OCI-LY3 (cell line): ENCODE measurements around the gene TIPARP.

Source experiments
- H2AFZ ChIP-seq: fragments of 200-600, 300-600 bp; shearing (Covaris generic); 2 replicates; pipeline ENCODE4 v1.6.0; 2014; ENCODE audit warnings: antibody characterized with exemption, low read depth, low read length
- H3K27ac ChIP-seq: fragments of 200-600, 300-600 bp; sonication (generic); 2 replicates; pipeline ENCODE4 v1.5.1; 2014; ENCODE audit warnings: mild to moderate bottlenecking, low read length, moderate library complexity, mixed read lengths
- H3K27me3 ChIP-seq: fragments of 200-600, 300-600 bp; sonication (generic); 2 replicates; pipeline ENCODE4 v1.6.1; 2014; ENCODE audit warnings: low read depth, low read length, mixed read lengths
- H3K36me3 ChIP-seq: fragments of 200-600, 300-600 bp; sonication (generic); replicated peaks from 2 replicates; pipeline ENCODE3; 2014; ENCODE audit warnings: low read depth, low read length, mixed read lengths
- H3K4me1 ChIP-seq: fragments of 300-600, 200-600 bp; sonication (generic); 2 replicates; pipeline ENCODE4 v1.6.1; 2014; ENCODE audit warnings: low read length, mixed read lengths
- H3K4me2 ChIP-seq: fragments of 200-600, 300-600 bp; sonication (generic); 2 replicates; pipeline ENCODE4 v1.6.1; 2014; ENCODE audit warnings: low read length, mixed read lengths
- H3K4me3 ChIP-seq: fragments of 300-600, 200-600 bp; sonication (generic); 2 replicates; pipeline ENCODE4 v1.5.1; 2014; ENCODE audit warnings: antibody characterized with exemption, mild to moderate bottlenecking, low read length, moderate library complexity
- H3K79me2 ChIP-seq: fragments of 300-600, 200-600 bp; shearing (Covaris generic); 2 replicates; pipeline ENCODE4 v1.6.1; 2014; ENCODE audit warnings: mild to moderate bottlenecking, low read length, mixed read lengths
- H3K9ac ChIP-seq: fragments of 300-600, 200-600 bp; shearing (Covaris generic); 2 replicates; pipeline ENCODE4 v1.6.0; 2014; ENCODE audit warnings: mild to moderate bottlenecking, low read length, moderate library complexity
- H3K9me3 ChIP-seq: fragments of 200-600, 300-600 bp; shearing (Covaris generic); 2 replicates; pipeline ENCODE4 v1.6.1; 2014; ENCODE audit warnings: low read length, mixed read lengths; ENCODE audit not compliant: insufficient read depth
- H4K20me1 ChIP-seq: fragments of 200-600, 300-600 bp; sonication (generic); 2 replicates; pipeline ENCODE4 v1.6.1; 2016; ENCODE audit warnings: low read length, mixed read lengths; ENCODE audit not compliant: insufficient read depth
- EZH2phosphoT487 ChIP-seq: fragments of 200-600 bp; shearing (Covaris generic); IDR thresholded peaks from 2 replicates; pipeline ENCODE4 v1.6.1; 2018; ENCODE audit warnings: antibody characterized with exemption, mixed run types, low read depth
- TF ChIP-seq, protein P1 (sequence below): fragments of 200-600, 300-600 bp; sonication (generic); IDR thresholded peaks from 2 replicates; pipeline ENCODE4 v1.5.1; 2014; ENCODE audit warnings: antibody characterized with exemption, low read length, low read depth

The TIPARP gene

GRCh38 chr3:156691920-156692319 lies 17.5 kb downstream of the TIPARP start:
- Histone ChIP-seq H3K36me3 (peaks cover 45% of the 10 kb centered on the region), H3K9me3 (no peaks in the 10 kb centered on the region)

DNA sequence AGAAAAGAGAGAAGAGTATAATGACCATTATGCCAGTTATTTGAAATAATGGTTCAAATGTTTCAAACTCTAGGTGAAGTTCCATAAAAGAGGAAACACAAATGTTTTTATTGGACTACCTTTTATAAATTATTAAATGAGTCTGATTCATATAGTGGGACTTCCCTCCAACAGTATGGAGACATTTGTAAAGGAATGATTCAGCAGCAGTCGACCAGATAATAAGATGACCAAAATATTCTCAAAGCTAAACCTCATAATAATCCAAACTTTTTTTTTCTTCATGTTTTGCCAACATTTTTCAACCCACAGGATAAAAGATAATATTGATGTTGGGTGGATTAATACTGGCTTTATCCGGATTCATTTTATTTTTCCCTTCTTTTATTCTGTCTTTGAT lies 18.8 kb downstream of the TIPARP start:
- H3K36me3 ChIP-seq = peaks cover 53% of the 10 kb centered on the region
- H3K9me3 ChIP-seq = no peaks in the 10 kb centered on the region
- H3K4me1 ChIP-seq = peaks cover 10% of the 10 kb centered on the region
- peaks cover 53% of the 10 kb centered on the region for H3K79me2 ChIP-seq
- no peak overlapping the region for H3K4me3 ChIP-seq
- H3K4me2 ChIP-seq = no peak overlapping the region
- no peak for TF ChIP-seq EZH2phosphoT487
- TF ChIP-seq, protein P1, sequence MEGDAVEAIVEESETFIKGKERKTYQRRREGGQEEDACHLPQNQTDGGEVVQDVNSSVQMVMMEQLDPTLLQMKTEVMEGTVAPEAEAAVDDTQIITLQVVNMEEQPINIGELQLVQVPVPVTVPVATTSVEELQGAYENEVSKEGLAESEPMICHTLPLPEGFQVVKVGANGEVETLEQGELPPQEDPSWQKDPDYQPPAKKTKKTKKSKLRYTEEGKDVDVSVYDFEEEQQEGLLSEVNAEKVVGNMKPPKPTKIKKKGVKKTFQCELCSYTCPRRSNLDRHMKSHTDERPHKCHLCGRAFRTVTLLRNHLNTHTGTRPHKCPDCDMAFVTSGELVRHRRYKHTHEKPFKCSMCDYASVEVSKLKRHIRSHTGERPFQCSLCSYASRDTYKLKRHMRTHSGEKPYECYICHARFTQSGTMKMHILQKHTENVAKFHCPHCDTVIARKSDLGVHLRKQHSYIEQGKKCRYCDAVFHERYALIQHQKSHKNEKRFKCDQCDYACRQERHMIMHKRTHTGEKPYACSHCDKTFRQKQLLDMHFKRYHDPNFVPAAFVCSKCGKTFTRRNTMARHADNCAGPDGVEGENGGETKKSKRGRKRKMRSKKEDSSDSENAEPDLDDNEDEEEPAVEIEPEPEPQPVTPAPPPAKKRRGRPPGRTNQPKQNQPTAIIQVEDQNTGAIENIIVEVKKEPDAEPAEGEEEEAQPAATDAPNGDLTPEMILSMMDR = no peak
- H2AFZ ChIP-seq = no peak overlapping the region
- no peak overlapping the region for H3K27ac ChIP-seq
- peaks cover 55% of the 10 kb centered on the region for H4K20me1 ChIP-seq
- H3K9ac ChIP-seq = no peak overlapping the region
- no peaks in the 10 kb centered on the region for H3K27me3 ChIP-seq

More at GRCh38 chr3:156691920-156692319, 17.5 kb downstream of the TIPARP start:
- Histone ChIP-seq H3K4me1 (peaks cover 12% of the 10 kb centered on the region), H3K79me2 (peaks cover 64% of the 10 kb centered on the region), H3K4me2 (no peak overlapping the region), H3K4me3 (no peak overlapping the region), H3K27me3 (no peaks in the 10 kb centered on the region), H2AFZ (no peak overlapping the region), H3K9ac (no peak overlapping the region), H4K20me1 (peaks cover 63% of the 10 kb centered on the region), H3K27ac (no peak overlapping the region)
- TF ChIP-seq EZH2phosphoT487 = no peak
- TF ChIP-seq, protein P1 = no peak

GRCh38 chr3:156694536-156694935 lies 20.1 kb downstream of the TIPARP start:
- H3K4me1 ChIP-seq = peaks cover 7% of the 10 kb centered on the region
- no peaks in the 10 kb centered on the region for H3K27me3 ChIP-seq
- H3K79me2 ChIP-seq = peaks cover 41% of the 10 kb centered on the region
- H2AFZ ChIP-seq = no peak overlapping the region
- no peak for TF ChIP-seq EZH2phosphoT487
- TF ChIP-seq, protein P1 = no peak
- H3K27ac ChIP-seq = no peak overlapping the region
- H3K9me3 ChIP-seq = no peaks in the 10 kb centered on the region
- H3K9ac ChIP-seq = no peak overlapping the region
- no peak overlapping the region for H3K4me3 ChIP-seq
- peaks cover 52% of the 10 kb centered on the region for H3K36me3 ChIP-seq
- H3K4me2 ChIP-seq = no peak overlapping the region
- H4K20me1 ChIP-seq = peaks cover 42% of the 10 kb centered on the region

DNA sequence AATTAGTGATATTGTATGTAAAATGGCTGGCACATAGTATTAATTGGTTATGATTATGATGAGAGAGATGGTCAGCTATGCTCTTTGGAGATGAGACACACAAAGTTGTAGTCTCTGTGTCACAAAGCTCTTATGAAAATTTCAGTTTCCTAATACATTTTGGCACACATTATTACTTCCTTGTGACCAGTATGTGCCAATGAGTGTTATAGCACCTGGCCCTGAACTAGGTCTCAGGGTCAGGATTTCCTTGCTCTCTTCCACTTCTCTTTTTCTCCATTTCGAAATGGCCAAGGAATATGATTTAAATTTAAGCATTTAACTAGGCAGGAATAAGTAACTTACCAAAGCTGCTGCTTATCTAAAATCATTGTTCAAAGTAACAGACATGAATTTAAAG lies 28.0 kb downstream of the TIPARP start:
- H3K27me3 ChIP-seq = no peaks in the 10 kb centered on the region
- no peak overlapping the region for H3K4me2 ChIP-seq
- H3K4me1 ChIP-seq = peaks cover 32% of the 10 kb centered on the region
- peaks cover 17% of the 10 kb centered on the region for H3K79me2 ChIP-seq
- peak overlapping the region; percentile 25; the same call in 1 of the 2 replicates for H3K27ac ChIP-seq
- no peak overlapping the region for H3K9ac ChIP-seq
- TF ChIP-seq, protein P1 = no peak
- H2AFZ ChIP-seq = no peak overlapping the region
- H3K36me3 ChIP-seq = peaks cover 43% of the 10 kb centered on the region
- H3K9me3 ChIP-seq = no peaks in the 10 kb centered on the region
- H4K20me1 ChIP-seq = peaks cover 14% of the 10 kb centered on the region
- H3K4me3 ChIP-seq = no peak overlapping the region
